SK-N-SH (cell line): ENCODE measurements around the gene NCSTN. TPM values are rescaled to one million over a fixed set of nuclear protein-coding genes. Genes with fewer than 3 reads are reported as not detected.

Experiments
- CTCF ChIA-PET: fragments of 300-600, 350-600 bp; formaldehyde crosslinking; extraction: SDS; loops from one replicate; lab custom pipeline; 2021; lab: Yijun Ruan, JAX
- POLR2A ChIA-PET: fragments of 350-600 bp; sonication (Branson Sonifier 250); formaldehyde crosslinking; extraction: SDS; loops from one replicate; lab custom pipeline; 2020; ENCODE audit warnings: antibody characterized with exemption, inconsistent platforms; lab: Yijun Ruan, JAX
- DNase-seq: peaks from one replicate; pipeline ENCODE4 v3.0.0; 2012
- H2AFZ ChIP-seq: fragments of 200-600 bp; sonication (generic); 2 replicates; pipeline ENCODE4 v1.8.1; 2016; ENCODE audit warnings: antibody characterized with exemption, mild to moderate bottlenecking, low read depth
- H3F3A ChIP-seq: fragments of 200-600 bp; sonication (generic); replicated peaks from 2 replicates; pipeline ENCODE3; 2016; ENCODE audit warnings: antibody characterized with exemption, mild to moderate bottlenecking; ENCODE audit not compliant: insufficient read depth
- H3K27ac ChIP-seq, 2 experiments: fragments of 200-500 bp in 1 of 2; fragments of 200-600 bp in 1 of 2; sonication (Bioruptor generic) in 1 of 2; sonication (generic), shearing (Covaris generic) in 1 of 2; 2 replicates each; pipeline versions ENCODE4 v1.5.1 to v1.6.1; 2014 to 2016; ENCODE audit warnings: low read depth in 2 of 2, inconsistent platforms in 1 of 2, low read length in 1 of 2, mild to moderate bottlenecking in 1 of 2, mixed read lengths in 1 of 2
- H3K27me3 ChIP-seq: fragments of 200-600 bp; sonication (generic), shearing (Covaris generic); 2 replicates; pipeline ENCODE4 v1.6.1; 2016; ENCODE audit warnings: mixed run types; ENCODE audit not compliant: insufficient read depth
- H3K36me3 ChIP-seq, 2 experiments: fragments of 200-500 bp in 1 of 2; fragments of 200-600 bp in 1 of 2; sonication (Bioruptor generic) in 1 of 2; sonication (generic) in 1 of 2; replicated peaks in 1 of 2; 2 replicates each; pipeline versions ENCODE3 to v1.5.1; 2014 to 2016; ENCODE audit warnings: low read length in 1 of 2, mild to moderate bottlenecking in 1 of 2; ENCODE audit not compliant: insufficient read depth in 2 of 2, control insufficient read depth in 1 of 2
- H3K4me1 ChIP-seq, 2 experiments: fragments of 200-500 bp in 1 of 2; fragments of 200-600 bp in 1 of 2; sonication (Bioruptor generic) in 1 of 2; sonication (generic), shearing (Covaris generic) in 1 of 2; 2 replicates each; pipeline versions ENCODE4 v1.5.1 to v1.6.1; 2014 to 2016; ENCODE audit warnings: low read depth in 1 of 2, low read length in 1 of 2, mixed run types in 1 of 2; ENCODE audit not compliant: insufficient read depth in 2 of 2, control insufficient read depth in 1 of 2
- H3K4me2 ChIP-seq: fragments of 200-600 bp; sonication (generic), shearing (Covaris generic); 2 replicates; pipeline ENCODE4 v1.6.1; 2017; ENCODE audit warnings: mixed run types
- H3K4me3 ChIP-seq, 2 experiments: fragments of 200-500 bp in 1 of 2; fragments of 200-600 bp in 1 of 2; sonication (Bioruptor generic) in 1 of 2; sonication (generic), shearing (Covaris generic) in 1 of 2; 2 replicates each; pipeline versions ENCODE4 v1.5.1 to v1.8.1; 2014 to 2016; ENCODE audit warnings: low read depth in 2 of 2, inconsistent platforms in 1 of 2, low read length in 1 of 2, mild to moderate bottlenecking in 1 of 2, mixed read lengths in 1 of 2, moderate library complexity in 1 of 2
- H3K79me2 ChIP-seq: fragments of 200-600 bp; sonication (generic); 2 replicates; pipeline ENCODE4 v1.8.1; 2017; ENCODE audit warnings: mild to moderate bottlenecking; ENCODE audit not compliant: insufficient read depth
- H3K9ac ChIP-seq: fragments of 200-600 bp; sonication (generic); 2 replicates; pipeline ENCODE4 v1.6.1; 2017; ENCODE audit warnings: mixed run types
- H3K9me2 ChIP-seq: fragments of 200-600 bp; sonication (generic); 2 replicates; pipeline ENCODE4 v1.6.1; 2017; ENCODE audit warnings: mixed run types
- H3K9me3 ChIP-seq: fragments of 200-600 bp; sonication (generic); 2 replicates; pipeline ENCODE4 v1.6.1; 2017; ENCODE audit warnings: mixed run types, mild to moderate bottlenecking, moderate library complexity
- H4K20me1 ChIP-seq: fragments of 200-600 bp; sonication (generic); 2 replicates; pipeline ENCODE4 v1.6.1; 2017; ENCODE audit warnings: mild to moderate bottlenecking, mixed run types; ENCODE audit not compliant: insufficient read depth
- CHD2 ChIP-seq: fragments of 150-350 bp; IDR thresholded peaks from 2 replicates; pipeline ENCODE4 v1.6.1; 2018; ENCODE audit warnings: low read length; ENCODE audit not compliant: partially characterized antibody
- ELF1 ChIP-seq: IDR thresholded peaks from 2 replicates; pipeline ENCODE4 v1.4.0; 2012
- EZH2phosphoT487 ChIP-seq: fragments of 200-600 bp; sonication (generic); IDR thresholded peaks from 2 replicates; pipeline ENCODE4 v1.6.1; 2017; ENCODE audit warnings: low read depth, mixed run types, mild to moderate bottlenecking, antibody characterized with exemption, moderate library complexity, borderline replicate concordance
- FOSL2 ChIP-seq: IDR thresholded peaks from 2 replicates; pipeline ENCODE4 v1.4.0; 2012; ENCODE audit warnings: low read depth, mild to moderate bottlenecking, moderate library complexity, borderline replicate concordance
- FOXJ3 ChIP-seq: sonication (generic); formaldehyde crosslinking; IDR thresholded peaks from 2 replicates; pipeline ENCODE4 v1.5.1; 2020; ENCODE audit warnings: mild to moderate bottlenecking, missing genetic modification reagents
- GABPA ChIP-seq: IDR thresholded peaks from 2 replicates; pipeline ENCODE4 v1.4.0; 2012; ENCODE audit warnings: low read depth, mild to moderate bottlenecking
- NRF1 ChIP-seq: IDR thresholded peaks from 2 replicates; pipeline ENCODE4 v1.6.1; 2012; ENCODE audit warnings: low read depth, mild to moderate bottlenecking, low read length
- RFX5 ChIP-seq: IDR thresholded peaks from 2 replicates; pipeline ENCODE4 v1.6.1; 2012; ENCODE audit warnings: mild to moderate bottlenecking, improper control_type of control experiment, low read length
- RXRA ChIP-seq: IDR thresholded peaks from 2 replicates; pipeline ENCODE4 v1.4.0; 2012; ENCODE audit warnings: low read depth, mild to moderate bottlenecking, borderline replicate concordance
- TAF1 ChIP-seq: IDR thresholded peaks from 2 replicates; pipeline ENCODE4 v1.6.1; 2012; ENCODE audit warnings: low read depth, mild to moderate bottlenecking, low read length, moderate library complexity, borderline replicate concordance
- TEAD4 ChIP-seq: IDR thresholded peaks from 2 replicates; pipeline ENCODE4 v1.4.0; 2012; ENCODE audit warnings: mild to moderate bottlenecking, borderline replicate concordance; ENCODE audit not compliant: insufficient read depth
- YY1 ChIP-seq: IDR thresholded peaks from 2 replicates; pipeline ENCODE4 v1.4.0; 2012; ENCODE audit warnings: low read depth, mild to moderate bottlenecking
- WGBS: methylation state at CpG from one replicate; pipeline ENCODE4 v1.1.6; 2017; ENCODE audit warnings: low lambda C conversion rate; 5-methylcytosine and 5-hydroxymethylcytosine counted together
- polyA plus RNA-seq, 3 experiments: library from polyadenylated mRNA; depleted of rRNA; stranded (reverse); fragments of >200 nt; gene quantifications; 2 replicates each; pipeline ENCODE4 v1.2.3, GENCODE V29; 2012
- TF ChIP-seq, protein P1 (sequence below): fragments of 150-350 bp; IDR thresholded peaks from 2 replicates; pipeline ENCODE4 v1.6.1; 2017; ENCODE audit warnings: antibody characterized with exemption, low read length, low read depth, borderline replicate concordance
- TF ChIP-seq, protein P2 (sequence below): IDR thresholded peaks from 2 replicates; pipeline ENCODE4 v1.6.1; 2012; ENCODE audit warnings: mild to moderate bottlenecking, low read depth, low read length, moderate library complexity
- TF ChIP-seq, protein P3 (sequence below): IDR thresholded peaks from 2 replicates; pipeline ENCODE4 v1.4.0; 2012; ENCODE audit warnings: low read depth, borderline replicate concordance
- TF ChIP-seq, protein P4 (sequence below): IDR thresholded peaks from 2 replicates; pipeline ENCODE4; 2012
- TF ChIP-seq, protein P5 (sequence below): fragments of 150-350 bp; IDR thresholded peaks from 2 replicates; pipeline ENCODE4 v1.6.1; 2016; ENCODE audit warnings: mild to moderate bottlenecking, low read depth, low read length

NCSTN gene
- polyA plus RNA-seq, 1 of the 3 experiments (the other 2 are of a cell fraction): 165 TPM

DNA sequence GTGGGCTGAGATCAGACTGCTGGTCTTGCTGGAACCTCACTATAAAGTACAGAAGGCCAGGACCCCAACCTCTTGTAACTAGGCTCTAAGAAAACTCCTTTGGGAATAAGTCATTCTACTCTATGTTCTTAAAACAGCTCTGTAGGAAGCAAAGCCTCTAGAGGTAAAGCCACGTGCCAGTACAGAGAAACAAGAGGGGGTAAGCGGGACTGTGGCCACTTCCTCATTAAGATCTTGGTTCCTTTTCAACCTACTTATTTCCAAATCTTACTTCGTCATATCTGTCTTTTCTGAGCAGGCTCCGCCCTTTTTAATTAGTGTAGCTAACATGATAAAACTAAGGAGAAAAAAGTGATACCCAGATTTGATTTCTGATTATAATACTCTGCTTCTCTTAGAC lies 3.8 kb downstream of the NCSTN start:
- H4K20me1 ChIP-seq: peaks cover under 1% of the 10 kb centered on the region; the same call in 1 of the 2 replicates
- no peak overlapping the region for H3K27ac ChIP-seq
- WGBS: 84% methylated on average over 4 of the region's 4 CpGs
- H3K36me3 ChIP-seq: peaks cover 37 to 49% of the 10 kb centered on the region in 2 experiments
- H3K9ac ChIP-seq: no peak overlapping the region
- H3K9me2 ChIP-seq: no peaks in the 10 kb centered on the region
- peaks cover 0 to 7% of the 10 kb centered on the region in 2 experiments; a peak in 1 of 4 replicates for H3K4me1 ChIP-seq
- TF ChIP-seq RFX5: no peak
- TF ChIP-seq CHD2: no peak
- TF ChIP-seq GABPA: no peak
- no peak for TF ChIP-seq EZH2phosphoT487
- no peak for TF ChIP-seq FOXJ3
- TF ChIP-seq, protein P1, sequence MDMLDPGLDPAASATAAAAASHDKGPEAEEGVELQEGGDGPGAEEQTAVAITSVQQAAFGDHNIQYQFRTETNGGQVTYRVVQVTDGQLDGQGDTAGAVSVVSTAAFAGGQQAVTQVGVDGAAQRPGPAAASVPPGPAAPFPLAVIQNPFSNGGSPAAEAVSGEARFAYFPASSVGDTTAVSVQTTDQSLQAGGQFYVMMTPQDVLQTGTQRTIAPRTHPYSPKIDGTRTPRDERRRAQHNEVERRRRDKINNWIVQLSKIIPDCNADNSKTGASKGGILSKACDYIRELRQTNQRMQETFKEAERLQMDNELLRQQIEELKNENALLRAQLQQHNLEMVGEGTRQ: no peak
- no peak for TF ChIP-seq TAF1
- TF ChIP-seq, protein P2, sequence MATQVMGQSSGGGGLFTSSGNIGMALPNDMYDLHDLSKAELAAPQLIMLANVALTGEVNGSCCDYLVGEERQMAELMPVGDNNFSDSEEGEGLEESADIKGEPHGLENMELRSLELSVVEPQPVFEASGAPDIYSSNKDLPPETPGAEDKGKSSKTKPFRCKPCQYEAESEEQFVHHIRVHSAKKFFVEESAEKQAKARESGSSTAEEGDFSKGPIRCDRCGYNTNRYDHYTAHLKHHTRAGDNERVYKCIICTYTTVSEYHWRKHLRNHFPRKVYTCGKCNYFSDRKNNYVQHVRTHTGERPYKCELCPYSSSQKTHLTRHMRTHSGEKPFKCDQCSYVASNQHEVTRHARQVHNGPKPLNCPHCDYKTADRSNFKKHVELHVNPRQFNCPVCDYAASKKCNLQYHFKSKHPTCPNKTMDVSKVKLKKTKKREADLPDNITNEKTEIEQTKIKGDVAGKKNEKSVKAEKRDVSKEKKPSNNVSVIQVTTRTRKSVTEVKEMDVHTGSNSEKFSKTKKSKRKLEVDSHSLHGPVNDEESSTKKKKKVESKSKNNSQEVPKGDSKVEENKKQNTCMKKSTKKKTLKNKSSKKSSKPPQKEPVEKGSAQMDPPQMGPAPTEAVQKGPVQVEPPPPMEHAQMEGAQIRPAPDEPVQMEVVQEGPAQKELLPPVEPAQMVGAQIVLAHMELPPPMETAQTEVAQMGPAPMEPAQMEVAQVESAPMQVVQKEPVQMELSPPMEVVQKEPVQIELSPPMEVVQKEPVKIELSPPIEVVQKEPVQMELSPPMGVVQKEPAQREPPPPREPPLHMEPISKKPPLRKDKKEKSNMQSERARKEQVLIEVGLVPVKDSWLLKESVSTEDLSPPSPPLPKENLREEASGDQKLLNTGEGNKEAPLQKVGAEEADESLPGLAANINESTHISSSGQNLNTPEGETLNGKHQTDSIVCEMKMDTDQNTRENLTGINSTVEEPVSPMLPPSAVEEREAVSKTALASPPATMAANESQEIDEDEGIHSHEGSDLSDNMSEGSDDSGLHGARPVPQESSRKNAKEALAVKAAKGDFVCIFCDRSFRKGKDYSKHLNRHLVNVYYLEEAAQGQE: no peak
- no peak for TF ChIP-seq NRF1
- no peak for TF ChIP-seq TEAD4
- TF ChIP-seq, protein P3, sequence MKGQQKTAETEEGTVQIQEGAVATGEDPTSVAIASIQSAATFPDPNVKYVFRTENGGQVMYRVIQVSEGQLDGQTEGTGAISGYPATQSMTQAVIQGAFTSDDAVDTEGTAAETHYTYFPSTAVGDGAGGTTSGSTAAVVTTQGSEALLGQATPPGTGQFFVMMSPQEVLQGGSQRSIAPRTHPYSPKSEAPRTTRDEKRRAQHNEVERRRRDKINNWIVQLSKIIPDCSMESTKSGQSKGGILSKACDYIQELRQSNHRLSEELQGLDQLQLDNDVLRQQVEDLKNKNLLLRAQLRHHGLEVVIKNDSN: no peak
- TF ChIP-seq, protein P4, sequence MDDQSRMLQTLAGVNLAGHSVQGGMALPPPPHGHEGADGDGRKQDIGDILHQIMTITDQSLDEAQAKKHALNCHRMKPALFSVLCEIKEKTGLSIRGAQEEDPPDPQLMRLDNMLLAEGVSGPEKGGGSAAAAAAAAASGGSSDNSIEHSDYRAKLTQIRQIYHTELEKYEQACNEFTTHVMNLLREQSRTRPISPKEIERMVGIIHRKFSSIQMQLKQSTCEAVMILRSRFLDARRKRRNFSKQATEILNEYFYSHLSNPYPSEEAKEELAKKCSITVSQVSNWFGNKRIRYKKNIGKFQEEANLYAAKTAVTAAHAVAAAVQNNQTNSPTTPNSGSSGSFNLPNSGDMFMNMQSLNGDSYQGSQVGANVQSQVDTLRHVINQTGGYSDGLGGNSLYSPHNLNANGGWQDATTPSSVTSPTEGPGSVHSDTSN: no peak
- no peak for TF ChIP-seq RXRA
- TF ChIP-seq, protein P5, sequence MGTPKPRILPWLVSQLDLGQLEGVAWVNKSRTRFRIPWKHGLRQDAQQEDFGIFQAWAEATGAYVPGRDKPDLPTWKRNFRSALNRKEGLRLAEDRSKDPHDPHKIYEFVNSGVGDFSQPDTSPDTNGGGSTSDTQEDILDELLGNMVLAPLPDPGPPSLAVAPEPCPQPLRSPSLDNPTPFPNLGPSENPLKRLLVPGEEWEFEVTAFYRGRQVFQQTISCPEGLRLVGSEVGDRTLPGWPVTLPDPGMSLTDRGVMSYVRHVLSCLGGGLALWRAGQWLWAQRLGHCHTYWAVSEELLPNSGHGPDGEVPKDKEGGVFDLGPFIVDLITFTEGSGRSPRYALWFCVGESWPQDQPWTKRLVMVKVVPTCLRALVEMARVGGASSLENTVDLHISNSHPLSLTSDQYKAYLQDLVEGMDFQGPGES: no peak
- no peak for TF ChIP-seq FOSL2
- TF ChIP-seq ELF1: no peak
- no peak for TF ChIP-seq YY1
- H3K4me2 ChIP-seq: no peak overlapping the region
- no peak overlapping the region for H2AFZ ChIP-seq
- H3K27me3 ChIP-seq: no peaks in the 10 kb centered on the region
- H3K4me3 ChIP-seq: no peak overlapping the region
- no peaks in the 10 kb centered on the region for H3F3A ChIP-seq
- no peaks in the 10 kb centered on the region for H3K9me3 ChIP-seq
- ChIA-PET POLR2A (no interaction called here), CTCF (interaction anchor here (0.9 to 4.5 kb wide), 4 partner anchors 8 to 70 kb away, joined by 3 to 20 read pairs (median 4); no protein-coding TSS in a partner anchor)
- no peak for DNase-seq
- peaks cover 44% of the 10 kb centered on the region for H3K79me2 ChIP-seq
